Kidney (tissue), 14 donors: Measurements from ENCODE around the gene CHRNA1. TPM values are rescaled to one million over a fixed set of nuclear protein-coding genes. Genes with fewer than 3 reads are reported as not detected.

Experiments
- DNase-seq, 5 donors: peaks; one replicate each; pipeline ENCODE4 v3.0.0-alpha.2; 2013 to 2020
- FAIRE-seq: peaks from 2 replicates; lab custom pipeline; 2012; peaks lifted over from hg19 to GRCh38; lab: Jason Lieb, UNC
- H3K27ac ChIP-seq, 2 donors: one replicate each; pipeline ENCODE4 v1.7.0; 2013; ENCODE audit warnings: low read depth in 2 of 2, low read length in 2 of 2, inconsistent platforms in 1 of 2
- H3K27me3 ChIP-seq: one replicate; pipeline ENCODE4 v1.7.1; 2013; ENCODE audit warnings: low read length, inconsistent platforms; ENCODE audit not compliant: control insufficient read depth, insufficient read depth
- H3K36me3 ChIP-seq, 3 donors: one replicate each; pipeline versions ENCODE4 v1.7.0 to v1.7.1; 2013; ENCODE audit warnings: low read length in 3 of 3, control low read depth in 1 of 3, inconsistent platforms in 1 of 3; ENCODE audit not compliant: insufficient read depth in 3 of 3, control insufficient read depth in 2 of 3
- H3K4me1 ChIP-seq, 3 donors: one replicate each; pipeline versions ENCODE4 v1.7.0 to v1.7.1; 2013; ENCODE audit warnings: low read length in 3 of 3, inconsistent platforms in 1 of 3, low read depth in 1 of 3; ENCODE audit not compliant: control insufficient read depth in 2 of 3, insufficient read depth in 2 of 3
- H3K4me3 ChIP-seq, 3 donors: one replicate each; pipeline versions ENCODE4 v1.7.0 to v1.8.1; 2013; ENCODE audit warnings: low read length in 3 of 3, control low read depth in 1 of 3, inconsistent platforms in 1 of 3
- H3K9ac ChIP-seq, 3 donors: one replicate each; pipeline versions ENCODE4 v1.7.0 to v1.7.1; 2013; ENCODE audit warnings: low read length in 3 of 3, control low read depth in 1 of 3, inconsistent platforms in 1 of 3
- H3K9me3 ChIP-seq, 3 donors: one replicate each; pipeline versions ENCODE4 v1.7.0 to v1.7.1; 2013; ENCODE audit warnings: low read length in 3 of 3, control low read depth in 1 of 3, inconsistent platforms in 1 of 3; ENCODE audit not compliant: control insufficient read depth in 2 of 3, insufficient read depth in 1 of 3
- CTCF ChIP-seq: IDR thresholded peaks from 3 replicates; pipeline ENCODE4 v1.5.1; 2012; ENCODE audit warnings: mild to moderate bottlenecking, moderate library complexity, borderline replicate concordance; ENCODE audit not compliant: insufficient read depth; ENCODE audit errors: extremely low read depth
- intact Hi-C: fragments of 100-400 bp; cut with DNase I; formaldehyde crosslinking; loops from one replicate; pipeline ENCODE4 v1.11.1; 2022
- polyA plus RNA-seq: library from polyadenylated mRNA; stranded (reverse); fragments of 350-450 nt; fragmentation: Illumina TruSeq; extraction: RNeasy Lipid Tissue Mini Kit (QIAGEN cat#74804); gene quantifications from one replicate; pipeline ENCODE4 v1.2.3, GENCODE V29; 2014; ENCODE audit warnings: low read depth, low replicate concordance; ENCODE audit not compliant: insufficient read depth
- total RNA-seq: library from RNA; stranded (reverse); fragmentation: NEBNext Ultra II Directional; extraction: Animal tissue kit (Norgen Biotek cat#: 25700); gene quantifications from one replicate; pipeline ENCODE4 v1.2.1, GENCODE V29; 2021
- donor health status: control.
- donor health status: control.
- donor health status: control.
- donor health status: control.
- donor health status: control.
- donor health status: DM: yes; HTN: yes; CAD: no.
- donor health status: Normal renal cell carcinoma (clear cell type).

The CHRNA1 gene
- total and polyA plus RNA-seq, 2 donors from 2014 or later = not detected

GRCh38 chr2:174759381-174760065 is 4.7 kb downstream of the CHRNA1 start:
- Histone ChIP-seq H3K9ac (no peak overlapping the region), H3K27me3 (no peaks in the 10 kb centered on the region), H3K27ac (no peak overlapping the region), H3K36me3 (no peaks in the 10 kb centered on the region), H3K4me1 (no peaks in the 10 kb centered on the region), H3K4me3 (no peak overlapping the region), H3K9me3 (no peaks in the 10 kb centered on the region)
- DNase-seq (no peak), FAIRE-seq (no peak)
- TF ChIP-seq CTCF = no peak
- intact Hi-C loops = no loop called here

GRCh38 chr2:174756743-174757142 is 7.5 kb downstream of the CHRNA1 start:
- H3K4me3 ChIP-seq = no peak overlapping the region
- intact Hi-C loops = no loop called here

GRCh38 chr2:174753038-174753633 is 11.1 kb downstream of the CHRNA1 start:
- no peaks in the 10 kb centered on the region for H3K27me3 ChIP-seq
- no peak for DNase-seq
- intact Hi-C loops = no loop called here
- no peaks in the 10 kb centered on the region for H3K9me3 ChIP-seq
- no peak overlapping the region for H3K4me3 ChIP-seq
- H3K27ac ChIP-seq = no peak overlapping the region
- no peak for TF ChIP-seq CTCF
- H3K9ac ChIP-seq = no peak overlapping the region
- FAIRE-seq = no peak
- no peaks in the 10 kb centered on the region for H3K36me3 ChIP-seq
- H3K4me1 ChIP-seq = no peaks in the 10 kb centered on the region

More at GRCh38 chr2:174756743-174757142, 7.5 kb downstream of the CHRNA1 start:
- H3K9ac ChIP-seq = no peak overlapping the region
- DNase-seq (no peak), FAIRE-seq (no peak)
- no peaks in the 10 kb centered on the region for H3K36me3 ChIP-seq
- H3K27ac ChIP-seq = no peak overlapping the region
- H3K27me3 ChIP-seq = no peaks in the 10 kb centered on the region
- H3K4me1 ChIP-seq = no peaks in the 10 kb centered on the region
- H3K9me3 ChIP-seq = no peaks in the 10 kb centered on the region
- TF ChIP-seq CTCF = no peak
